Brain microvascular endothelial cell (primary cell): ENCODE measurements around the gene ATXN7L3.
"Not testable (repeated sequence)": the region's sequence is repeated elsewhere in the genome, so short reads cannot be mapped to it uniquely, and the experiment has no call there.

Source experiments
- DNase-seq: peaks from one replicate; pipeline ENCODE4 v3.0.0-alpha.2; 2020
- H3K27ac ChIP-seq: fragments of 250-450 bp; sonication (Bioruptor Pico); 2 replicates; pipeline ENCODE4 v1.5.1; 2020; ENCODE audit warnings: mild to moderate bottlenecking, moderate library complexity
- H3K27me3 ChIP-seq: fragments of 250-450 bp; sonication (Bioruptor Pico); replicated peaks from 2 replicates; pipeline ENCODE4 v1.5.1; 2020; ENCODE audit warnings: mild to moderate bottlenecking
- H3K36me3 ChIP-seq: fragments of 250-450 bp; sonication (Bioruptor Pico); replicated peaks from 2 replicates; pipeline ENCODE4 v1.5.1; 2020; ENCODE audit warnings: mild to moderate bottlenecking
- H3K4me3 ChIP-seq: 2 replicates; pipeline ENCODE4 v1.5.1; 2011; ENCODE audit warnings: low read depth, mild to moderate bottlenecking, control low read depth, low read length, moderate library complexity
- CTCF ChIP-seq: IDR thresholded peaks from 2 replicates; pipeline ENCODE4 v1.5.1; 2011; ENCODE audit warnings: low read depth, mild to moderate bottlenecking, moderate library complexity, low read length, control low read depth, inconsistent platforms; ENCODE audit errors: missing control alignments
- in situ Hi-C: cut with HindIII; loops from 2 replicates; pipeline ENCODE4 v1.10.0; 2017; ENCODE audit warnings: low sequenced_read_pairs, low pct_ligation_motif_present

Gene ATXN7L3

GRCh38 chr17:44199553-44200477, at the start of gene ATXN7L3:
TSS of gene ATXN7L3 (minus strand) at chr17:44199884. CDS start at chr17:44198070, 1,814 bp downstream.
- DNase-seq: peak; percentile 98
- Histone ChIP-seq H3K27me3 (no peaks in the 10 kb centered on the region), H3K27ac (peak within 1 kb of the TSS; percentile 81), H3K4me3 (peak within 1 kb of the TSS; percentile 76), H3K36me3 (peaks cover 20% of the 10 kb centered on the region)
- in situ Hi-C loops: loop anchor here (10.0 kb wide), 1 partner anchor 125 kb away; the partner anchor contains the start of gene SLC25A39
- TF ChIP-seq CTCF: no peak

GRCh38 chr17:44247876-44248736, 48.4 kb upstream of the ATXN7L3 start:
- in situ Hi-C loops: no loop called here
- H3K4me3 ChIP-seq: no peak overlapping the region
- DNase-seq: no peak
- H3K27ac ChIP-seq: no peak overlapping the region
- no peak for TF ChIP-seq CTCF
- no peaks in the 10 kb centered on the region for H3K36me3 ChIP-seq
- H3K27me3 ChIP-seq: no peaks in the 10 kb centered on the region

GRCh38 chr17:44247440-44247841, 47.8 kb upstream of the ATXN7L3 start:
- DNase-seq: no peak
- TF ChIP-seq CTCF: no peak
- Histone ChIP-seq H3K27me3 (no peaks in the 10 kb centered on the region), H3K36me3 (no peaks in the 10 kb centered on the region), H3K4me3 (no peak overlapping the region), H3K27ac (no peak overlapping the region)
- in situ Hi-C loops: no loop called here

- in situ Hi-C loops: no loop called here
- no peaks in the 10 kb centered on the region for H3K27me3 ChIP-seq
- no peak overlapping the region for H3K4me3 ChIP-seq
- no peaks in the 10 kb centered on the region for H3K36me3 ChIP-seq
- no peak for DNase-seq
- no peak for TF ChIP-seq CTCF
- no peak overlapping the region for H3K27ac ChIP-seq
Observed at GRCh38 chr17:44241106-44241624, 41.5 kb upstream of the ATXN7L3 start.

- in situ Hi-C loops, H3K4me3 ChIP-seq, H3K36me3 ChIP-seq, DNase-seq, H3K27me3 ChIP-seq, H3K27ac ChIP-seq: not testable (repeated sequence)
Observed at GRCh38 chr17:44237886-44238285, 38.2 kb upstream of the ATXN7L3 start.
